GM12892 (cell line): ENCODE measurements around the gene EXOC4.

Source experiments
- POLR2A ChIP-seq: IDR thresholded peaks from 2 replicates; pipeline ENCODE4 v1.6.1; 2011; ENCODE audit warnings: low read depth, low read length, control low read depth
- POLR2AphosphoS5 ChIP-seq: IDR thresholded peaks from 2 replicates; pipeline ENCODE4 v1.6.1; 2011; ENCODE audit warnings: low read depth, low read length, control low read depth

- TF ChIP-seq POLR2A: no peak
- TF ChIP-seq POLR2AphosphoS5: no peak
These were observed 267.4 kb downstream of the EXOC4 start for GRCh38 chr7:133520248-133520647.
